Gastrocnemius medialis (tissue), 4 donors: ENCODE results near the gene MKNK2. TPM values are rescaled to one million over a fixed set of nuclear protein-coding genes. Genes with fewer than 3 reads are reported as not detected.

Experiments used
- ATAC-seq, 2 donors: fragments of 150-250 bp; one replicate each; pipeline ENCODE4 v1.9.1; 2016
- DNase-seq, 2 donors: peaks; one replicate each; pipeline ENCODE4 v3.0.0-alpha.2; 2019
- H3K27ac ChIP-seq, 4 donors: fragments of 200-600 bp; sonication (generic); 1 replicate in 1 of 4; 2 replicates in 3 of 4; pipeline ENCODE4 v1.5.1; 2016 to 2018; ENCODE audit warnings: mild to moderate bottlenecking in 2 of 4, moderate library complexity in 1 of 4
- H3K27me3 ChIP-seq, 3 donors: fragments of 200-600 bp; sonication (generic) in 2 of 3; 1 replicate in 1 of 3; 2 replicates in 2 of 3; pipeline versions ENCODE4 v1.5.1 to v1.6.0; 2016 to 2019; ENCODE audit warnings: mild to moderate bottlenecking in 1 of 3, moderate library complexity in 1 of 3
- H3K36me3 ChIP-seq, 2 donors: fragments of 200-600 bp; sonication (generic) in 1 of 2; one replicate each; pipeline ENCODE4 v1.5.1; 2017 to 2018
- H3K4me1 ChIP-seq, 2 donors: fragments of 200-600 bp; sonication (generic) in 1 of 2; one replicate each; pipeline ENCODE4 v1.5.1; 2016 to 2017; ENCODE audit warnings: mild to moderate bottlenecking in 2 of 2
- H3K4me3 ChIP-seq, 4 donors: fragments of 200-600 bp; sonication (generic) in 3 of 4; 1 replicate in 1 of 4; 2 replicates in 3 of 4; pipeline ENCODE4 v1.5.1; 2016 to 2019; ENCODE audit warnings: mild to moderate bottlenecking in 2 of 4
- H3K9me3 ChIP-seq, 3 donors: fragments of 200-600 bp; sonication (generic) in 2 of 3; 1 replicate in 1 of 3; 2 replicates in 2 of 3; pipeline ENCODE4 v1.5.1; 2016 to 2019
- POLR2A ChIP-seq, 2 donors: fragments of 450-650 bp; IDR thresholded peaks; one replicate each; pipeline ENCODE4 v1.6.1; 2017; ENCODE audit warnings: antibody characterized with exemption in 2 of 2, mild to moderate bottlenecking in 2 of 2, moderate library complexity in 2 of 2
- in situ Hi-C, 4 donors: fragments of 200-750 bp; cut with MboI; loops; one replicate each; pipeline versions ENCODE4 v1.15.0 to v1.8.0; 2017; ENCODE audit warnings: low sequenced_read_pairs in 4 of 4
- intact Hi-C: fragments of 100-400 bp; cut with DNase I; formaldehyde crosslinking; loops from one replicate; pipeline ENCODE4 v1.15.1; 2023; ENCODE audit warnings: low total_unique reads
- total RNA-seq, 4 donors: library from RNA; depleted of rRNA; stranded (reverse); fragments of >200 nt; gene quantifications; one replicate each; pipeline versions ENCODE4 v1.1.0 to v1.2.3, GENCODE V29; 2016
- TF ChIP-seq, protein P1 (sequence below), 5 experiments: fragments of 450-650 bp in 3 of 5; fragments of 200-600 bp in 2 of 5; sonication (generic) in 2 of 5; IDR thresholded peaks in 4 of 5; conservative IDR thresholded peaks in 1 of 5; 1 replicate in 4 of 5; 2 replicates in 1 of 5; pipeline ENCODE4 v1.5.1; 2016 to 2019; ENCODE audit warnings: antibody characterized with exemption in 5 of 5, mild to moderate bottlenecking in 3 of 5, moderate library complexity in 3 of 5

Gene MKNK2
- total RNA-seq, 4 donors from 2014 or later = 1,858 to 2,149 (median 1,965) TPM

GRCh38 chr19:2084993-2085720 lies 34.1 kb upstream of the MKNK2 start:
- no peak for TF ChIP-seq POLR2A (IDR thresholded peaks at IDR 0.05)
- TF ChIP-seq, protein P1, sequence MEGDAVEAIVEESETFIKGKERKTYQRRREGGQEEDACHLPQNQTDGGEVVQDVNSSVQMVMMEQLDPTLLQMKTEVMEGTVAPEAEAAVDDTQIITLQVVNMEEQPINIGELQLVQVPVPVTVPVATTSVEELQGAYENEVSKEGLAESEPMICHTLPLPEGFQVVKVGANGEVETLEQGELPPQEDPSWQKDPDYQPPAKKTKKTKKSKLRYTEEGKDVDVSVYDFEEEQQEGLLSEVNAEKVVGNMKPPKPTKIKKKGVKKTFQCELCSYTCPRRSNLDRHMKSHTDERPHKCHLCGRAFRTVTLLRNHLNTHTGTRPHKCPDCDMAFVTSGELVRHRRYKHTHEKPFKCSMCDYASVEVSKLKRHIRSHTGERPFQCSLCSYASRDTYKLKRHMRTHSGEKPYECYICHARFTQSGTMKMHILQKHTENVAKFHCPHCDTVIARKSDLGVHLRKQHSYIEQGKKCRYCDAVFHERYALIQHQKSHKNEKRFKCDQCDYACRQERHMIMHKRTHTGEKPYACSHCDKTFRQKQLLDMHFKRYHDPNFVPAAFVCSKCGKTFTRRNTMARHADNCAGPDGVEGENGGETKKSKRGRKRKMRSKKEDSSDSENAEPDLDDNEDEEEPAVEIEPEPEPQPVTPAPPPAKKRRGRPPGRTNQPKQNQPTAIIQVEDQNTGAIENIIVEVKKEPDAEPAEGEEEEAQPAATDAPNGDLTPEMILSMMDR (IDR thresholded peaks at IDR 0.05 in 4 of 5, conservative IDR thresholded peaks at IDR 0.05 in 1 of 5) = no peak
- peaks cover 14 to 29% of the 10 kb centered on the region in 2 donors for H3K4me1 ChIP-seq
- peak overlapping the region in 1 of 4 donors; percentile 21 for H3K4me3 ChIP-seq
- in situ Hi-C loops = no loop called here
- no peaks in the 10 kb centered on the region for H3K36me3 ChIP-seq
- peak overlapping the region; percentile 29 to 78 (median 56) for H3K27ac ChIP-seq
- intact Hi-C loops = no loop called here
- H3K9me3 ChIP-seq = no peaks in the 10 kb centered on the region
- DNase-seq (peak in 1 of 2 donors; percentile 65), ATAC-seq (no peak)
- no peaks in the 10 kb centered on the region for H3K27me3 ChIP-seq

DNA sequence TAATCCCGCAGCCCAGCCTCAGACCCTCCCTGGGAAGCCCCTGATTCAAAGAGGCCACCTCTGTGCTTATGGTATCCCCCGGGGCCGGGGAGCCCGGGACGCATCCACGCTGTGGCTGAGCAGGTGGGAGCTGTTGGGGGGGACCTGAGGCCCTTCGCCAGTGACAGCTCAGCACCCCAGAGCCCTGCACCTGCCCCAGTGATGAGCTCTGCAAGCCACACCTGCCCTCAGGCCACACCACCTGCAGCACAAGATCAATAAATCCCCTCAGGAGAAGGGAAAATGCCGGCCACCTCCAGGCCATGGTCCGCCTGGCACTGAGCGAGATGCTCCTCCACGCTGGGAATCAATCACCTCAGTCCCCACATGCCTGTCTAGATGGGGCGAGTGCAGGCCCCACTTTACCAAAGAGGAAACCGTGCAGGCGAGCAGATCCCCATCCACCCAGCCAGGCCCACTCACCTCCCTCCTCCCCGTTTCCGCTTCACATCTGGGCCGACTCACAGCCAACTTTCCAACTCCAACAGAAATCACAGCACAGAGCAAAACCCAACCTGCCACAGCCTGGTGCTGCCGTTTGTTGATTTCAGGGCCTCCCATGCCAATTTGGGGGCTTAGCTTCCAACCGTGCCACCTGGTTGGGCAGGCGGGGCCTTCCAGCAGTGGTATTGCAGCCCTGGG lies 32.3 kb upstream of the MKNK2 start:
- DNase-seq (no peak), ATAC-seq (no peak)
- Histone ChIP-seq H3K4me1 (peaks cover 7 to 23% of the 10 kb centered on the region in 2 donors), H3K36me3 (peaks cover 0 to 11% of the 10 kb centered on the region in 2 donors), H3K27ac (peak overlapping the region in 3 of 4 donors; percentile 39 to 43 (median 40)), H3K27me3 (no peaks in the 10 kb centered on the region), H3K9me3 (no peaks in the 10 kb centered on the region), H3K4me3 (no peak overlapping the region)
- intact Hi-C loops (no loop called here), in situ Hi-C loops (no loop called here)
- TF ChIP-seq, protein P1 (IDR thresholded peaks at IDR 0.05 in 4 of 5, conservative IDR thresholded peaks at IDR 0.05 in 1 of 5) = no peak
- no peak for TF ChIP-seq POLR2A (IDR thresholded peaks at IDR 0.05)

DNA sequence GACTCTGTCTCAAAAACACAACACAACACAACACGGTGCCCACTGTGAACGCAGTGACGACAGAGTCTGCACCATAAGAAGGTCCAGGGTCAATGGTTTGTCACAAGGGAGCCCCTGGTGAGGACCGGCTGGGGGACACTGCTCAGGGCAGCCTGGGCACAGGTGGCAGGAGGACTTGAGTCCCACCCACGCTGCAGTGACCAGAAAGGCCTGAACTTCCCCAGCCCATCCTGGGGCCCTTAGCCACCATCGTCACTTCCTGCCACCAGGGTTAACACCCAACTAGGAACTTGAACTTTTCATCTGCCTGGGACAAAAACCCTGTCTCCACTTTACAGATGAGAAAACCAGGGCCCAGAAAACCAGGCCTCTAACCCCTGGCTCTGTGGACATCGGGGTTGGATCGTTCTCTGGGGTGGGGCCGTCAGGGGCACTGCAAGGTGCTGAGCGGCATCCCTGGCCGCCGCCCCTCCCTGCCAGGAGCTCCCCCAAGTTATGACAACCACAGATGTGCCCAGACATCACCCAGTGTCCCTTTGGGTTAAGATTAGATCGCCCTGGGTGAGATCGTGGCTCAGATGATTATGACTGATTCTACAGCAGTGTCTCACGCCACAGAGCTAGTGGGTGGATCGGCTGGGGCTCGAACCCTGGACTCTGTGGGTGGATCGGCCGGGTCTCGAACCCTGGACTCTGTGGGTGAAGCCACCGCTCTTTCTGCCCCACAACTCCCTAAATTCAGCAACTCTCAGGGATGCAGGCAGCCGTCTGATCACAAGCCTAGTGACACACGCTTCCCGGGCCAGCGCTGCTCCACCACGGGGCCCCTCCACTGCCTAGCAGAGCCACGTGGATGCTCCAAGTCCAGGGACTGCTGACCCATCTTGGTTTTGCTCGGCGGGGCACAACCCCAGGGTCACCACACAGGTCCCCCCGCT lies 31.1 kb upstream of the MKNK2 start:
- Histone ChIP-seq H3K4me3 (no peak overlapping the region), H3K27me3 (no peaks in the 10 kb centered on the region), H3K36me3 (peaks cover 0 to 22% of the 10 kb centered on the region in 2 donors), H3K27ac (peak overlapping the region in 2 of 4 donors; percentile 7 to 18), H3K9me3 (no peaks in the 10 kb centered on the region), H3K4me1 (peaks cover 7 to 15% of the 10 kb centered on the region in 2 donors)
- TF ChIP-seq, protein P1 (IDR thresholded peaks at IDR 0.05 in 4 of 5, conservative IDR thresholded peaks at IDR 0.05 in 1 of 5) = no peak
- no peak for TF ChIP-seq POLR2A (IDR thresholded peaks at IDR 0.05)
- in situ Hi-C loops (no loop called here), intact Hi-C loops (no loop called here)
- DNase-seq (no peak), ATAC-seq (no peak)

GRCh38 chr19:2080336-2080988 lies 29.4 kb upstream of the MKNK2 start:
- Histone ChIP-seq H3K27ac (no peak overlapping the region), H3K9me3 (no peaks in the 10 kb centered on the region), H3K4me3 (no peak overlapping the region), H3K36me3 (peaks cover 0 to 33% of the 10 kb centered on the region in 2 donors), H3K4me1 (peaks cover 0 to 6% of the 10 kb centered on the region in 2 donors), H3K27me3 (no peaks in the 10 kb centered on the region)
- DNase-seq (no peak), ATAC-seq (no peak)
- no peak for TF ChIP-seq POLR2A (IDR thresholded peaks at IDR 0.05)
- TF ChIP-seq, protein P1 (IDR thresholded peaks at IDR 0.05 in 4 of 5, conservative IDR thresholded peaks at IDR 0.05 in 1 of 5) = no peak
- in situ Hi-C loops = no loop called here
- intact Hi-C loops = no loop called here
